Measurements from ENCODE around the gene SLC43A2. TPM values are rescaled to one million over a fixed set of nuclear protein-coding genes. Genes with fewer than 3 reads are reported as not detected.
A peak's percentile ranks its signal among the peaks of the same experiment; 100 is the strongest.

SLC43A2 gene
- total RNA-seq, 4 donors from 2014 or later = 3.7 to 98.9 (median 12.3) TPM

- Histone ChIP-seq H3K9me3 (no peaks in the 10 kb centered on the region), H3K36me3 (peaks cover 0 to 27% (median 10%) of the 10 kb centered on the region in 4 donors), H3K27me3 (no peaks in the 10 kb centered on the region), H3K4me3 (peak overlapping the region; percentile 8 to 77 (median 53)), H3K27ac (peak overlapping the region; percentile 97 to 100 (median 100)), H3K4me1 (peaks cover 24 to 44% (median 40%) of the 10 kb centered on the region in 4 donors)
- in situ Hi-C loops (cut with MboI; ENCODE audit: low pct_ligation_motif_present in 1 of 4, low pct_unique_long_range_greater_than_20kb in 1 of 4, low sequenced_read_pairs in 3 of 4) (no loop called here), intact Hi-C loops (cut with DNase I; ENCODE audit: low total_unique reads) (loop anchor here (5.0 kb wide), 1 partner anchor 76 kb away; no protein-coding TSS in a partner anchor)
- 14% methylated on average over 46 of the region's 54 CpGs; no CpG with 5 or more reads in 1 of the 2 donors for WGBS, 2 donors (ENCODE audit: low coverage in 1 of 2)
- peak; percentile 53 for DNase-seq
- TF ChIP-seq POLR2AphosphoS5 (IDR thresholded peaks at IDR 0.05) (no peak), CTCF (IDR thresholded peaks at IDR 0.05) (peak in 2 of 5 experiments; percentile 70 to 86)
These were observed 19.7 kb upstream of the SLC43A2 start for GRCh38 chr17:1648173-1648962.

GRCh38 chr17:1647802-1648171, 19.2 kb upstream of the SLC43A2 start:
- Histone ChIP-seq H3K4me1 (peaks cover 24 to 45% (median 40%) of the 10 kb centered on the region in 4 donors), H3K27me3 (no peaks in the 10 kb centered on the region), H3K36me3 (peaks cover 0 to 22% (median 7%) of the 10 kb centered on the region in 4 donors), H3K4me3 (peak overlapping the region in 1 of 4 donors; percentile 77), H3K9me3 (no peaks in the 10 kb centered on the region), H3K27ac (peak overlapping the region; percentile 97 to 100 (median 100))
- WGBS, 2 donors (ENCODE audit: low coverage in 1 of 2) = 80% methylated on average over 1 to 10 of the region's 11 CpGs
- DNase-seq = no peak
- TF ChIP-seq POLR2A (IDR thresholded peaks at IDR 0.05) (no peak), CTCF (IDR thresholded peaks at IDR 0.05) (no peak), POLR2AphosphoS5 (IDR thresholded peaks at IDR 0.05) (no peak), EP300 (IDR thresholded peaks at IDR 0.05; ENCODE audit: low read depth) (no peak)
- in situ Hi-C loops (cut with MboI; ENCODE audit: low pct_ligation_motif_present in 1 of 4, low pct_unique_long_range_greater_than_20kb in 1 of 4, low sequenced_read_pairs in 3 of 4) (no loop called here), intact Hi-C loops (cut with DNase I; ENCODE audit: low total_unique reads) (loop anchor here (5.0 kb wide), 1 partner anchor 75 kb away; no protein-coding TSS in a partner anchor)

GRCh38 chr17:1646199-1646875, 17.7 kb upstream of the SLC43A2 start:
- Histone ChIP-seq H3K9me3 (no peaks in the 10 kb centered on the region), H3K4me1 (peaks cover 24 to 45% (median 40%) of the 10 kb centered on the region in 4 donors), H3K27ac (peak overlapping the region in 3 of 4 donors; percentile 18 to 99 (median 60)), H3K36me3 (peaks cover 0 to 9% (median 1%) of the 10 kb centered on the region in 4 donors), H3K27me3 (no peaks in the 10 kb centered on the region), H3K4me3 (no peak overlapping the region)
- DNase-seq = no peak
- 91% methylated on average over 13 of the region's 13 CpGs; no CpG with 5 or more reads in 1 of the 2 donors for WGBS, 2 donors (ENCODE audit: low coverage in 1 of 2)
- in situ Hi-C loops (cut with MboI; ENCODE audit: low pct_ligation_motif_present in 1 of 4, low pct_unique_long_range_greater_than_20kb in 1 of 4, low sequenced_read_pairs in 3 of 4) = no loop called here
- no peak for TF ChIP-seq EP300 (IDR thresholded peaks at IDR 0.05; ENCODE audit: low read depth)
- no peak for TF ChIP-seq POLR2AphosphoS5 (IDR thresholded peaks at IDR 0.05)
- TF ChIP-seq CTCF (IDR thresholded peaks at IDR 0.05) = no peak
- no peak for TF ChIP-seq POLR2A (IDR thresholded peaks at IDR 0.05)
- intact Hi-C loops (cut with DNase I; ENCODE audit: low total_unique reads) = loop anchor here (5.0 kb wide), 1 partner anchor 74 kb away; no protein-coding TSS in a partner anchor

Measured in transverse colon (tissue), 4 donors.